ENCODE results near the gene CTDSPL. TPM values are rescaled to one million over a fixed set of nuclear protein-coding genes. Genes with fewer than 3 reads are reported as not detected.

The CTDSPL gene
- total and polyA plus RNA-seq, 2 experiments from 2014 or later, result 7.1 to 33.4 TPM

GRCh38 chr3:37925157-37925556 is 63.5 kb downstream of the CTDSPL start:
- WGBS, 2 experiments (ENCODE audit: low coverage in 1 of 2, low lambda C conversion rate in 2 of 2, missing lambda C conversion rate in 2 of 2), result 74 to 78% methylated on average over 2 of the region's 2 CpGs
- Histone ChIP-seq H2AFZ (no peak overlapping the region), H3K4me3 (no peak overlapping the region), H3K4me2 (ENCODE audit: unreplicated experiment) (no peak overlapping the region), H3K9ac (no peak overlapping the region), H3K9me2 (ENCODE audit: insufficient read depth) (no peaks in the 10 kb centered on the region), H3F3A (ENCODE audit: insufficient read depth) (peaks cover 21% of the 10 kb centered on the region; the same call in 1 of the 2 replicates), H3K9me3 (ENCODE audit: low read depth) (no peaks in the 10 kb centered on the region), H4K20me1 (ENCODE audit: insufficient read depth) (no peaks in the 10 kb centered on the region; the same call in 1 of the 2 replicates), H3K27me3 (replicated peaks; ENCODE audit: insufficient read depth) (no peaks in the 10 kb centered on the region), H3K27ac (no peak overlapping the region), H3K79me2 (ENCODE audit: insufficient read depth) (peaks cover 89% of the 10 kb centered on the region), H3K4me1 (ENCODE audit: insufficient read depth) (peaks cover 34% of the 10 kb centered on the region), H3K36me3 (ENCODE audit: low read depth) (no peaks in the 10 kb centered on the region)
- DNase-seq, result no peak
- TF ChIP-seq EZH2 (IDR thresholded peaks at IDR 0.05; ENCODE audit: insufficient read depth, poor library complexity, severe bottlenecking) (no peak), EZH2phosphoT487 (IDR thresholded peaks at IDR 0.05; ENCODE audit: insufficient read depth, low read depth) (no peak)
- in situ Hi-C loops (cut with MboI), result no loop called here

GRCh38 chr3:37926611-37927010 is 64.9 kb downstream of the CTDSPL start:
- H3K9me3 ChIP-seq (ENCODE audit: low read depth), result no peaks in the 10 kb centered on the region
- no peaks in the 10 kb centered on the region for H3K27me3 ChIP-seq (replicated peaks; ENCODE audit: insufficient read depth)
- TF ChIP-seq EZH2phosphoT487 (IDR thresholded peaks at IDR 0.05; ENCODE audit: insufficient read depth, low read depth) (no peak), EZH2 (IDR thresholded peaks at IDR 0.05; ENCODE audit: insufficient read depth, poor library complexity, severe bottlenecking) (no peak)
- no peak overlapping the region for H3K27ac ChIP-seq
- no peak overlapping the region for H2AFZ ChIP-seq
- no peak overlapping the region for H3K4me3 ChIP-seq
- peaks cover 21% of the 10 kb centered on the region; the same call in 1 of the 2 replicates for H3F3A ChIP-seq (ENCODE audit: insufficient read depth)
- H4K20me1 ChIP-seq (ENCODE audit: insufficient read depth), result no peaks in the 10 kb centered on the region; the same call in 1 of the 2 replicates
- in situ Hi-C loops (cut with MboI), result no loop called here
- DNase-seq, result no peak
- no peak overlapping the region for H3K9ac ChIP-seq
- peaks cover 34% of the 10 kb centered on the region for H3K4me1 ChIP-seq (ENCODE audit: insufficient read depth)
- no peaks in the 10 kb centered on the region for H3K36me3 ChIP-seq (ENCODE audit: low read depth)
- no peaks in the 10 kb centered on the region for H3K9me2 ChIP-seq (ENCODE audit: insufficient read depth)
- WGBS, 2 experiments (ENCODE audit: low coverage in 1 of 2, low lambda C conversion rate in 2 of 2, missing lambda C conversion rate in 2 of 2), result 96 to 98% methylated on average over 3 of the region's 3 CpGs
- H3K79me2 ChIP-seq (ENCODE audit: insufficient read depth), result peaks cover 90% of the 10 kb centered on the region
- no peak overlapping the region for H3K4me2 ChIP-seq (ENCODE audit: unreplicated experiment)

GRCh38 chr3:37930495-37930894 is 68.8 kb downstream of the CTDSPL start:
- Histone ChIP-seq H3K4me2 (ENCODE audit: unreplicated experiment) (no peak overlapping the region), H3K4me1 (ENCODE audit: insufficient read depth) (peaks cover 12% of the 10 kb centered on the region), H3K9me2 (ENCODE audit: insufficient read depth) (no peaks in the 10 kb centered on the region), H2AFZ (no peak overlapping the region), H3K36me3 (ENCODE audit: low read depth) (no peaks in the 10 kb centered on the region), H3K27me3 (replicated peaks; ENCODE audit: insufficient read depth) (no peaks in the 10 kb centered on the region), H3K4me3 (no peak overlapping the region), H3K9me3 (ENCODE audit: low read depth) (no peaks in the 10 kb centered on the region), H3K79me2 (ENCODE audit: insufficient read depth) (peaks cover 92% of the 10 kb centered on the region), H3K27ac (no peak overlapping the region), H3F3A (ENCODE audit: insufficient read depth) (peaks cover 13% of the 10 kb centered on the region), H3K9ac (no peak overlapping the region), H4K20me1 (ENCODE audit: insufficient read depth) (no peaks in the 10 kb centered on the region; the same call in 1 of the 2 replicates)
- in situ Hi-C loops (cut with MboI), result no loop called here
- no peak for TF ChIP-seq EZH2phosphoT487 (IDR thresholded peaks at IDR 0.05; ENCODE audit: insufficient read depth, low read depth)
- TF ChIP-seq EZH2 (IDR thresholded peaks at IDR 0.05; ENCODE audit: insufficient read depth, poor library complexity, severe bottlenecking), result no peak
- no peak for DNase-seq
- 96 to 98% methylated on average over 2 of the region's 2 CpGs for WGBS, 2 experiments (ENCODE audit: low coverage in 1 of 2, low lambda C conversion rate in 2 of 2, missing lambda C conversion rate in 2 of 2)

GRCh38 chr3:37932505-37932904 is 70.8 kb downstream of the CTDSPL start:
- Histone ChIP-seq H2AFZ (no peak overlapping the region), H3K27me3 (replicated peaks; ENCODE audit: insufficient read depth) (no peaks in the 10 kb centered on the region), H3K4me2 (ENCODE audit: unreplicated experiment) (no peak overlapping the region), H3K4me1 (ENCODE audit: insufficient read depth) (peaks cover 30% of the 10 kb centered on the region), H3K79me2 (ENCODE audit: insufficient read depth) (peaks cover 76% of the 10 kb centered on the region), H3K36me3 (ENCODE audit: low read depth) (no peaks in the 10 kb centered on the region), H3K9me2 (ENCODE audit: insufficient read depth) (no peaks in the 10 kb centered on the region), H3K27ac (no peak overlapping the region), H3K9ac (no peak overlapping the region), H3K4me3 (no peak overlapping the region), H3F3A (ENCODE audit: insufficient read depth) (peaks cover 32% of the 10 kb centered on the region), H4K20me1 (ENCODE audit: insufficient read depth) (no peaks in the 10 kb centered on the region; the same call in 1 of the 2 replicates), H3K9me3 (ENCODE audit: low read depth) (no peaks in the 10 kb centered on the region)
- no peak for TF ChIP-seq EZH2phosphoT487 (IDR thresholded peaks at IDR 0.05; ENCODE audit: insufficient read depth, low read depth)
- no peak for TF ChIP-seq EZH2 (IDR thresholded peaks at IDR 0.05; ENCODE audit: insufficient read depth, poor library complexity, severe bottlenecking)
- no peak for DNase-seq
- 87 to 89% methylated on average over 3 of the region's 3 CpGs for WGBS, 2 experiments (ENCODE audit: low coverage in 1 of 2, low lambda C conversion rate in 2 of 2, missing lambda C conversion rate in 2 of 2)
- in situ Hi-C loops (cut with MboI), result no loop called here
